ENCODE data around the gene THOP1.

The THOP1 gene

DNA sequence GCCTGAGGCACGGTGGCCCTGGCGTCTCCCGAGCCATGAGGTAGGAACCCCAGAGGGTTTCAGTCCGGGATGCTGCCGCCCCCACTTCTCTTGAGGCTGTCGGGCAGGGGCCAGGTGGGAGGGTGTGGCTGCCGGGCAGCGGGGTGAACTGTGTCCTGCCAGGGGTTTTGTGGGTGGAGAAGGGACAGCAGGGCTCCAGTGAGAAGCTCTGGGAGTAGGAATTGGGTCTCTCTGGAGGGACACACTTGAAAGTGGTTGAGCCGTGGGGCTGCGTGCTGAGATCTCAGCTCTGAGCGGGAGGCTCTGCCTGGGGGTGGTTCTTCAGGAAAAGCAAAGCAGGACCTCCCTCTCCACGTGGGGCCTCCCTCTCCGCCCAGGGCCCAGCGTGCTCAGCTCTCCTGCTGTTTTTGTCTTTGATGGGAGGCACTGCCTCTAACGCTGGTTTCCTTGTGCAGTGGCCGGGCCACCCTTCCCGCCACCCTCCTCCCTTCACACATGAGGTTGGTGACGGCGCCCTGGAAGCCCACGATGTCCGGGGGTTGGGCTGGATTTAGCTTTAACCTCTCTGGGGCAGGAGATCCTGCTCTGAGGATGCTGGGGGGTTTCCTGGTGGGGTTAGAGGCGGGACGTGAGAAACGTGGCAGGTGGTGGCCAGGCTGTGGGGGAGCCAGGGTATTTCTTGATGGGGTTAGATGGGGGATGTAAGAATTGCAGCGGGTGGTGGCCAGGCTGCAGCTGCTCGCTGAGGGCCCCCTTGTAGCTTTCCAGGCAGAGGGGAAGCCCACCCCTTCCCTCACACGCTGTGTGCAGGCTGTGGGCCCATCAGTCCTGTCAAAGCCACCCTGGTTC, 19.1 kb downstream of the THOP1 start:
- no peak for DNase-seq (ENCODE audit: low read depth in 2 of 2)

DNA sequence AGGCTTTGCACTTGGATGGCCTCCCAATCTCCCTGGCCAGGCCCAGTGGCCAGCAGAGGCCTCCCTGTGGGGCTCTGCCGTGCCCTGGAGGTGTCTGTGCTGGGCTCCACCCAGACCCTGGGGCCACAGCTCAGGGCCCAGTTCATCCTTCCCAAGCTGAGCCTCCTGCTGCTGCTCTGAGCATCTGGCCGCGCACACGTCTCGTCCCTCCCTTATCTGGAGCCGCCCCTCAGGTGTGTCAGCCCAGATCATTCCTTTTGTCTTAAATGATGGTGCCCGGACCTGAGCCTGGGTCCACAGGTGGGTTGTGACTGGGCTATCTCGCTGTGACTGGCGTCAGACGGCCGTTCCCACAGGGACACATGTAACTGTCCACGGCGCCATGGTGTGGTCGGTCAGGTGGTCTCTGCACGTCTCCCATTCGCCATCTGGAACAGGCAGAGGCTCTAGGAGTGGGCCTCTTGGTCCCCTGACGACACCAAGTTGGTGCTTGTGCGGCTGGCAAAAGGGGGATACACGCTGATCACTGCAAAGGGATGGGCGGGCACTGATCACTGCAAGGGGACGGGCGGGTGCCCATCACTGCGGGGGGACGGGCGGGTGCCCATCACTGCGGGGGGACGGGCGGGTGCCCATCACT, 20.1 kb downstream of the THOP1 start:
- no peak for DNase-seq (ENCODE audit: low read depth in 2 of 2)

DNA sequence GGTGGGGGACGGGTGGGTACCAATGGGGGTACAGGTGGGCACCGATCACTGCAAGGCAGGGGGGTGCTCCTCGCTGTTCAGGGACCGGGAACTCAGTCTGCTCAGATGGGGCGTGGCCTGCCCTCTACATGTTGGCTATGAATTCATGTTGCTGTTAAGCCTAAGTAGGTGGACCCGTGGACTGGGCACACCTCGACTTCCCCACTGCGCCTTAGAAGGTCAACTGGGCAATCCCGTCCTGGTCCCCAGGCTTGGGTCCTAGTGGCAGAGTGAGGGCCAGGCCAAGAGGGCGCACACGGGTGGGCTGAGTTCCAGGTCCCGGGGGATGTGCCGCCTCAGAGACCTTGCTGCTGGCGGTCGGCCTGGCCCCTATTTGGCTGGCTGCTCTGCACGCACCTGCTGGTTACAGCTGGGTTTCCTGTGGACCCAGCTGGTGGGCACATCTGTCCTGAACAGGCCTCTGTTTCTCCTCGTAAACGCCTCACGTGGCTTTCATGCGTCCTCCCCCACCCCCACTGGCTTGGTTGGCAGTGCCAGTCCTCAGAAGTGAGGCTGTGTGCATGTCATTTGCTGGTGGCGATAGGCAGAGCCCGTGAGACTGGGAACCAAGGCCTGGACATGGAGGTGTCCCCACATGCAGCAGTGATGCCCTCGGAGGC, 20.8 kb downstream of the THOP1 start:
- no peak for DNase-seq (ENCODE audit: low read depth in 2 of 2)

DNA sequence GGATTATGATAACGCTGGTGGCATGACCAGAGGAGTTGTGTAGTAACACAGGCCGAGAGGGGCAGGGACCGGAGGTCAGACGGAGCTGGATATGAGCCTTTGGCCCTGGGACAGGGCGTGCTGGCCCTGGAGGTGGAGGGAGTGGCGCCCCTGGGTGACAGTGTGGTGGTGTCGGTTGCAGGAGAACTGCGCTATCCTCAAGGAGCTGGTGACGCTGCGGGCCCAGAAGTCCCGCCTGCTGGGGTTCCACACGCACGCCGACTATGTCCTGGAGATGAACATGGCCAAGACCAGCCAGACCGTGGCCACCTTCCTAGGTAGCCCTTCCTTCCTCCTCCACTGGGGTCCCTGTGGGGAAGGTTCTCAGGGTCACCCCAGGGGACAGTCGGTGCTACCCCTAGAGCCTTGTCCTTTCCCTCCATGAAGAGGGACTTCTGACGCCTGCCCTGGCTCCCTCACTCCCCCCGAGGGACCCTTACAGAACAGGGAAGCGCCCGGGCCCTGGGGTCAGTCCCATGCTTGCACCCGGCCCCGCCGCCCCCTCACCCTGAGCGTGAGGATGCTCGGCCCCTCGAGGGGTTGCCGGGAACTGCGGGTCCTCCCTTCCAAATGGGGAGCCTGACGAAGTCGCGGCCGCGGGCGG, 21.6 kb downstream of the THOP1 start:
- DNase-seq (ENCODE audit: low read depth in 2 of 2): no peak

DNA sequence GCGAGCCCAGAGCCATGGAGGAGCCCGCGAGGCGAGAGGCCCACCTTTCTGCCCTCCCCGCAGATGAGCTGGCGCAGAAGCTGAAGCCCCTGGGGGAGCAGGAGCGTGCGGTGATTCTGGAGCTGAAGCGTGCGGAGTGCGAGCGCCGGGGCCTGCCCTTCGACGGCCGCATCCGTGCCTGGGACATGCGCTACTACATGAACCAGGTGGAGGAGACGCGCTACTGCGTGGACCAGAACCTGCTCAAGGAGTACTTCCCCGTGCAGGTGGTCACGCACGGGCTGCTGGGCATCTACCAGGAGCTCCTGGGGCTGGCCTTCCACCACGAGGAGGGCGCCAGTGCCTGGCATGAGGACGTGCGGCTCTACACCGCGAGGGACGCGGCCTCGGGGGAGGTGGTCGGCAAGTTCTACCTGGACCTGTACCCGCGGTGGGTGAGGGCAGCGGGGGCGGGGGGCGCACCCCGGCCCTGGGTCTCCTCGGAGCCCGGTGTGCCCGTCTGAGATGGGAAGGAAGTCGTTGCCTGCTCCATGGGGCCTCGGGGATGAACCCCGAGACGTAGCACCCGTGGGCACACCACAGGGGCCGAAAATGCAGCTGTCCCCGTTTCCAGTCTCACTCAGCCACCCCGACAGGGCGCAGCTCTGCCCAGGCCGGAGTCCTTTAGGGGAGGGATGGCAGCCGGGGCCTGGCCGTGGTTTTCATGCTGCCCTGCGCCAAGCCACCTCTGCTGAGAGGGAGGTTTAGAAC, 22.3 kb downstream of the THOP1 start:
- no peak for DNase-seq (ENCODE audit: low read depth in 2 of 2)

DNA sequence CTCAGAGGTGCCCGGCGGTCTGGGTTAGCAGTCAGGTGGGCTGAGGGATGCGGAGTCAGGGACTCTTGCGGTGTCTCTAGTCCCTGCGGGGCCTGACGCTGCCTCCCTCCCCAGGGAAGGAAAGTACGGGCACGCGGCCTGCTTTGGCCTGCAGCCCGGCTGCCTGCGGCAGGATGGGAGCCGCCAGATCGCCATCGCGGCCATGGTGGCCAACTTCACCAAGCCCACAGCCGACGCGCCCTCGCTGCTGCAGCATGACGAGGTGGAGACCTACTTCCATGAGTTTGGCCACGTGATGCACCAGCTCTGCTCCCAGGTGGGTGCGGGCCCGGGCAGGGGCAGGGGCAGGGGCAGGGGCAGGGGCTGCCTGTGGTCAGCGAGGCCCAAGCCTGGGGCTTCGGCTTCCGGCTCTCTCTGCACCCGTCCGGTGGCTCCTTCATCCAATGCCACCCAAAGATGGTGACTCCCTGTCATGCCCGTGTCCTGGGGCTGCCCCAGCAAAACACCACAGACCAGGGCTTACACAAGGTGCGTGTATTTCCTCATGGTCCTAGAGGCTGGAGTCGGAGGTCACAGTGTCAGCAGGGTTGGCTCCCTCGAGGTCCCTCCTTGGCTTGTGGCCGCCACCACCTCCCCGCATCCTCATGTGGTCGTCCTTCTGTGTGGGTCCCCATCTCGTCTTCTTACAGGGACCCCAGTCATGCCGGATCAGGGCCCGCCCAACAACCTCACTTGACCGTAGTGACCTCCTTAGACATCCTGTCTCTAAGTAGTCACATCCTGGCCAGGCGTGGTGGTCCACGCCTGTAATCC, 23.0 kb downstream of the THOP1 start:
- no peak for DNase-seq (ENCODE audit: low read depth in 2 of 2)

DNA sequence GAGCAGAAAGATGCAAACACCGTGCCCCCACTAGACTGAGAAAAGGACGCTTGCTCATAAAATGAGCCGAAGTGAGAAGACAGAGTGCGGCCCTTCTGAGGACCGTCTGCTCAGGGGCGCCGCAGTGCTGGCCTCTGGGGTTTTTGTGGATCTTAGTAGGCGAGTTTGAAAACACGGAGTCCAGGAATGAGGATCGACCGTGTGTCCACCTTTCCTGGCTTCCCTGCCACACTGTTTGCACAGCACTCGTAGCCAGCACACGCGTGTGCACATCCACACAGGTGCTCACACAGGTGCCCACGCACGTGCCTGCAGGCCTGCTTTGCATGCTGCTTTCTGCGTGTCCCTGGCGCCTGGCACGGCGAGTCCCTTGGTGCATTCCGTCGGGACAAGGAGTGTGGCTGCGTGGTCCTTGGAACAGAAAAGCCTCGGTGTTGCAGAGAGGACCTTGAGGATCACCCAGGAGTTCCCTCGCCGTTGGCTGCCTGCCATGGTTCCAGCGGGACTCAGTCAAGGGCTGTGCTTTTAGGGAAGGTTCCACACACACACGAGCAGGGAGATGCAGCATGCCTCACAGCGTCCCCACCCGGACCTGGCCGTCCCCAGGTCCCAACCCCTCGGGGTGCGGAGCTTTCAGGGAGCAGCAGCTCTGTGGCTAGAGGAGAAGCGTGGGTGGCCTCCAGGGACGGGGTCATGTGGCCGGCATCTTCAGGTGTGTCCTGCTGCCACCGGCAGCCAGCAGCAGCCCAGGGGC, 24.3 kb downstream of the THOP1 start:
- DNase-seq (ENCODE audit: low read depth in 2 of 2): no peak

DNA sequence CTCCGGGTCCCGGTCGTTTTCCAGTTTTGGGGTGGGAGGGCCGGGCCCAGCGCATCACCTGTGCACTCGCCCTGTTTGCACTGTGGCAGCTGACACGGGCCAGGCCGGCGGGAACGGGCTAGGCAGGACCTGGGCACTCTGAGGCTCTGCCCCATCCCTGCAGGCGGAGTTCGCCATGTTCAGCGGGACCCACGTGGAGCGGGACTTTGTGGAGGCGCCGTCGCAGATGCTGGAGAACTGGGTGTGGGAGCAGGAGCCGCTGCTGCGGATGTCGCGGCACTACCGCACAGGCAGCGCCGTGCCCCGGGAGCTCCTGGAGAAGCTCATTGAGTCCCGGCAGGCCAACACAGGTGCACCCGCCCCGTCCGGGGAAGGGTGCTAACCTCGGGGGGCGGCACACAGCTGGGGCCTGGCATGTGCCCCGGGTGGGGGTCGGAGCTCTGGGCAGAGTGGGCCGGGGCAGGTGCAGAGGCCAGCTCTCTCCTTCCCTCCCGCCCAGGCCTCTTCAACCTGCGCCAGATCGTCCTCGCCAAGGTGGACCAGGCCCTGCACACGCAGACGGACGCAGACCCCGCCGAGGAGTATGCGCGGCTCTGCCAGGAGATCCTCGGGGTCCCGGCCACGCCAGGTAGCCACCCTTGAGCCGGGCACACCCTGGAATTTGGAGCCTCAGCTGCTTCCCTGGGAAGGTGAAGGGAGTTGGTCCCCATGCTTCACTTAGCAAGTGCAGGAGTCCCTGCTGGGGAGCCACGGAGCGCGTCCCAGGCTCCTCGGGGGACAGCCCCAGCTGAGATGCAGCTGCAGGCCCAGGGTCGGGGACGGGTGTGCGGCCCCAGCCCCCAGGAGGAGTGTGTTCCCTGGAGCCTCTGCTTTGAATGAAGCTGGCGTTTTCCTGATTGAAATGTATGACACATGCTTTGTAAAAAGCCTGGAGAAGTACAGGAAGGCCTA, 25.1 kb downstream of the THOP1 start:
- DNase-seq (ENCODE audit: low read depth in 2 of 2): no peak

DNA sequence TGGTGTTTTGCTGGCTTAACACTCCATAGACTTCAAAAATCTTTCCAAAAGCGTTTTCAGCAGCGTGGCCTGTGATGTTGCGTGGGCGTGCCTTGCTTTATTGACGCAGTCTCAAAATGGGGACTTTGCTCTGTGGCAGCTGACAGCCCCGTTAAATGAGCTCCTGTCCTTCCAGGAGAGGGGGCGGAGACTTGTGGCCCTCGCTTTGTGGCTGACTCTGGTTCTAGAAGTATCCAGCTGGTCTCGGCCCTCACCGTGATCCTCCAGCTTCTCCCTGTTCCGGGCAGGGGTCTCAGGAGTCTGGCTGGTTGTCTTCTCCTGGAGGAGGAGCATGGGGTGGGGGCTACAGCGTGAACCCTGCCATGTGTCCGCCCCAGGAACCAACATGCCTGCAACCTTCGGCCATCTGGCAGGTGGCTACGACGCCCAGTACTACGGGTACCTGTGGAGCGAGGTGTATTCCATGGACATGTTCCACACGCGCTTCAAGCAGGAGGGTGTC, 26.0 kb downstream of the THOP1 start:
- no peak for DNase-seq (ENCODE audit: low read depth in 2 of 2)

DNA sequence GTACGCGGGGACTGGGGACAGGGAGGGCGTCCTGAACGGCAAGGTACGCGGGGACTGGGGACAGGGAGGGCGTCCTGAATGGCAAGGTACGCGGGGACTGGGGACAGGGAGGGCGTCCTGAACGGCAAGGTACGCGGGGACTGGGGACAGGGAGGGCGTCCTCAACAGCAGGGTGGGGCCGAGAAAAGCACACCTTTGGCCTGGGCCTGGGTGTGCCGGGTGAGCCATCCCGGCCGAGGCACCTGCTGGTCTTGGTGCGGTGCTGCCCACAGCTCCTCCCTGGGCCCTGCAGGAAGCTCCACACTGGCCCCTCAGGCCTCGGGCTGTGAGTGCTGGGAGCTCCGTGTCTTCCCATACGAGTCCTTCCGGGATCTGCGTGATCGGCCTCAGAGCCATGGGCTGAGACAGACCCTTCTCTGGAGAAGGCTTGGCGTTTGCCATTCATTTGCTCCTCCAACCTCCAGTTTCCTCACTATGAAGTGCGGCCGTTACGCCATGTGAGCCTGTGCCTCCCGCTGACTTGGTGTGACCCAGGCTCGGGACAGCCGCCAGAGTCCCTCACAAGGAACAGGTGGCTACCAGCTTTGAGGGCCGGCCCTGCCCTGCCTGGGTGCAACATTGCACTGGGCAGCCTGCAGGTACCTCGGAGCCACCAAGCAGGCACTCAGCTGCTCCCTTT, 26.6 kb downstream of the THOP1 start:
- no peak for DNase-seq (ENCODE audit: low read depth in 2 of 2)

DNA sequence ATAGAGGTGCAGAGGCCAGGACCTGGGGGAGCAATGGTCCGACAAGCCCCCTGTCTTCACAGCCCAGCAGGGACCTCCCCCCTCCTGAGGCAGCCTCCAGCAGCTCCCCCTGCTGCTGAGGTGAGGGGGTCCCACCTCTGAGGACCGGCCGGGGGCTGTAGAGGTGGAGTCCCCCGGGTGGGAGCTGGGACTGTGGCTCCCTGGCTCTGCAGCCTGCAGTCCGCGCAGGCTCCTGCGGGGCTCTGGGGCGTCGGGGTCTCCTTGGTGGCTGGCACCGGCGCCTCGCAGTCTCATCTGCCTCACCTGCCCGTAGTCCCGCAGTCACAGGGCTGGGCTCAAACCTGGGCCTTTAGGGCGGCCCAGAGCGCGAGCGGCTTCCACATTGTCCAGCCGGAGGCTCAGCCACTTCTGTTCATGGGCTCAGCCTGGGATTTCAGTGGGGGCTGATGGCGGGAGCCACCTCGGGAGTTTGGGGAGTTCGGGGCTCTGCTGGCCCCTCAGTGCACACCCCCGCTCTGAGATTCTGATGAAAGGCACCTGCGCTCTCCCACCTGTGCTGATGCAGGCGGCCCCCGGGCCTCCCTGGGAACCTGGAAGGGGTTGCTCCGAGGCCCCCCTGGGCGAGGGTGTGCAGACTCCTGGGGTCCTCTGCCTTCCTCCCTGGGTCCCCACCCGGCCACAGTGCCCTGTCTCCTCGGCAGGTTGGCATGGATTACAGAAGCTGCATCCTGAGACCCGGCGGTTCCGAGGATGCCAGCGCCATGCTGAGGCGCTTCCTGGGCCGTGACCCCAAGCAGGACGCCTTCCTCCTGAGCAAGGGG, 27.3 kb downstream of the THOP1 start:
- no peak for DNase-seq (ENCODE audit: low read depth in 2 of 2)

DNA sequence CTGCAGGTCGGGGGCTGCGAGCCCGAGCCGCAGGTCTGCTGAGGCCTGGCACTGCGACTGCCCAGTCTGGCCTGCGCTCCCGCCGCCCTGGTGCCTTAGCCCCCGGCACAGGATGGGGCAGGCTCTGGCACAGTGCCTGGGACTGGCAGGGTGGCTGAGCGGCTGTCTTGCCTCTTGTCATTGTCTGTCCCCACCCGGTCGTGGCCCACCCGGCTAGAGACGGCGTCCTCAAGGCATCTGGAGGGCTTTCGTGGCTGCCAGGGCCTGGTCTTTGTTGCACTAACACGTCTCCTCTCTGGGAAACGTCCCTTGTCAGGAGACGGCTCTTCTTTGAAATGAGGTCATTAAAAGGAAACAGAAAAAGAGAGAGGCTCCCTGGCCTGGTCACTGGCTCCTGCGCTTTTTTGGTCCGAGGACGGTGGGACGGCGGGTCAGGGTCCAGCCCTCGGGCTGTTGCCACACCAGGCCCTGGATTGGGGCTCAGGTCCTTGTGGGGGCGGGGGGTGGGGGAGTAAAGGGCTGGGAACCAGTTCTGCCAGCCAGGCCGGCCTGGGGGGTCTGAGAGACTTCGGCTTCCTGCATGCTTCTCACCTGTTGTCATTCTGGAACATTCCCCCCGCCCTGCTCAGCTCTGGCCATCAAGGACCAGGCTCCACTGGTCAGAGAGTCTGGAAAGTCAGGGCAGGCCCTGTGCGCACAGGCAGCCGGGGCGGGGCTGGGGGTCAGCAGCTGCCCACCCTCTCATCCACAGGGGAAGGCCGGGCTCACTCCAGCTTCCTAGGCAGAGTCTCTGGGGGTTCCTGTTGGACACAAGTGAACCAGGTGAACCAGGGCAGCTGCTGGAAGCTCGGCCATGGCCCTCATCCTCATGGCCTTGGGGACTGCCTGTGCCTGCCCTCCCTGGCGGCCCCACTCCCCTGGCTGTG, 28.2 kb downstream of the THOP1 start:
- DNase-seq (ENCODE audit: low read depth in 2 of 2): no peak

DNA sequence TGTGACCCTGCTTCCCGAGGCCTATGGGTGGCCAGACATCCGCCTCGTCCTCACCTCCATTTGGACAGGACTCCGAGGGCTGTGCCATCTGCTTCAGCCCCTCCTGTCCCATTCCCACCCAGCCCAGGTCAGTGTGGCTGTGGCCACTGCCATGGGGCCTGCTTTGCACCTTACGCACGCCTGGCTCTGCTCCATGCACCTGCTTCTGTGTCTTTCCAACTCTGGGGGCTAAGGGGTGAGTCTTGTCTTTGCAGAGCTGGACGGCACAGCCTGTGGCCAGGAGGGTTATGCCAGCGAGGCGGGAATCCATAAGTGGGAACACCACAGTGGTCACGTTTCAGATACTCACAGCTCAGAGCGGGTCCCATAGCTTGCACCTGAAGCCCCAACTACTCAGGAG, 29.1 kb downstream of the THOP1 start:
- no peak for DNase-seq (ENCODE audit: low read depth in 2 of 2)

DNA sequence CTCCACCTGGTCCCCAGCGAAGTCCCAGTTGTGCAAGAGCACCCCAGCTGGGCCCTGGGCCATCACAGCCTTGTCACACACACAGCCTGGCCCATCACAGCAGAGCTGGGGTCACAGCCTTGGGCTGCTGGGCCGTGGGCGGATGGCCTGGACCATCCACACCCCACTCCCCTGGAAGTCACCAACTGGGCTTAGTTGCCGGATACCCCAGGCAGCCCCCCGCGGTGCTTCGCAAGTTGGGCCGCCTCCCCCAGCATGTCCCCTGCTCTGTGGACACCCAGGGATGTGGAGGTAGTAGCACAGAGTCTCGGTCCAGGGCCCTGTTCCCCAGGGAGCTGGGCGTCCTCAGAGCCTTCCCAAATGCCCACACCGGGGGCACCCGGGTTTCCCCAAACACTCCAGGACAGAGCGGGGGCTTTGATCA, 29.9 kb downstream of the THOP1 start:
- no peak for DNase-seq (ENCODE audit: low read depth in 2 of 2)

DNA sequence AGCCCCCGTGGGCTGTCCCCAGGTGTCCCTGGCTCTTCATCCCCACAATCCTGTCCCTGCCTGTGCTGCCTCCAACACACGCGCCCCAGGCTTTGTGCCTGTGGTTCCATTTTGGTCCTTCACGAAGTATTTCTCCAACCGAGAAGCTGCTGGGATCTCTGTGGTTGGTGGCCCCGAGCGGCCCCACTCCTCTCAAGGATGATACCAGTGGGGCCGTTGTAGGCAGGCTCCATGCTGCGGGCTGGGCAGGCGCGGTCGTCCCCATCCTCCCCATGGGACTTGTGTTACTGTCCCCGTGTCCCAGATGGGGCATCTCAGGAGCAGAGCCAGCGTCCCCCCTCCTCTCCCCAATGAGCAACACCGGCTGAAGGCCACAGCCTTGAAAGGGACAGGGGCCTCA, 30.6 kb downstream of the THOP1 start:
- no peak for DNase-seq (ENCODE audit: low read depth in 2 of 2)

DNA sequence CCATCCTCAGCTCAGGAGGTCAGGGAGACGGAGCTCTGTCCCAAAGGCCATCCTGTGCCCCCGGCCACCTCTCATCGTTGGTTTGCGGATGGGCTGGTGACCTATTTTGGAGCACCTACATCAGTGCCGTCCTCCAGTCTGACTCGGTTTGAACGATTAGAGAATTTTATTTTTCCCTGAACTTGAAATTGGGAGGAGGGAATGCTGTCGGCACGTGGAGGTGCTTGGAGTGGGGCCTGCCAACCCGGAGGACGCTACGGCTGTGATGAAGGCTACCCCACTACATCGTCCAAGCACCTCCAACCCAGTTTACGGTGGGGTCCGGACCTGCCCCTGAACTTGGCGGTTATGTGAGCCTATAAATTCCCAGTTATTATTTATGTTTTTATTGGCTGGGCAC, 31.3 kb downstream of the THOP1 start:
- DNase-seq (ENCODE audit: low read depth in 2 of 2): no peak
